IPS-15b (cell line): Measurements from ENCODE around the gene RBM43.
"Not testable (repeated sequence)": the region's sequence is repeated elsewhere in the genome, so short reads cannot be mapped to it uniquely, and the experiment has no call there.

ENCODE experiments used
- H3K27me3 ChIP-seq: one replicate; pipeline ENCODE4 v1.6.1; 2013; ENCODE audit warnings: low read length; ENCODE audit not compliant: control insufficient read depth, insufficient read depth
- H3K36me3 ChIP-seq: one replicate; pipeline ENCODE4 v1.6.1; 2013; ENCODE audit warnings: low read length; ENCODE audit not compliant: control insufficient read depth, insufficient read depth
- H3K4me1 ChIP-seq: one replicate; pipeline ENCODE4 v1.6.1; 2013; ENCODE audit warnings: mild to moderate bottlenecking, low read length; ENCODE audit not compliant: control insufficient read depth, insufficient read depth
- H3K4me3 ChIP-seq: one replicate; pipeline ENCODE4 v1.5.1; 2013; ENCODE audit warnings: low read depth, low read length
- H3K9ac ChIP-seq: one replicate; pipeline ENCODE4 v1.6.1; 2013; ENCODE audit warnings: low read depth, mild to moderate bottlenecking, low read length
- H3K9me3 ChIP-seq: one replicate; pipeline ENCODE4 v1.6.1; 2013; ENCODE audit warnings: mild to moderate bottlenecking, low read length; ENCODE audit not compliant: control insufficient read depth, insufficient read depth

RBM43 gene

DNA sequence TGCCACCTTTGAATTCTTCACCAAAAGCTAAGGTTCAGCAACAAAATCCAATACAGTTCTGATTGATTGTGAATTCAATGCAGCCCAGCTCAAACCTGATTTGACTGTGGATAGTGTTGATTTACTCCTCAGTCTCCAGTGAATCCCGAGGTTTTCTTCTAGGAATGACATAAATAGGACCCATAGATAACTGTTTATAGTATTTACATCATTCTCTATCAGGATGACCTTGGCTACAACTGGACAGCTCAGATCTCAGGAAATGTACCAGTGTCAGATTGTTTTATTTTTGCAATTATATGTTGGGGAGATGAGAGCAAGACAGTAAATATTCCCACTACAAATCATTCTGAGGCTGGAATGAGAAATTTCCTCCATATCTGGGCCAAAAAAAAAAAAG lies 21.2 kb downstream of the RBM43 start:
- Histone ChIP-seq H3K9me3 (no peaks in the 10 kb centered on the region), H3K9ac (no peak overlapping the region), H3K4me3 (no peak overlapping the region), H3K36me3 (no peaks in the 10 kb centered on the region), H3K4me1 (no peaks in the 10 kb centered on the region), H3K27me3 (no peaks in the 10 kb centered on the region)

DNA sequence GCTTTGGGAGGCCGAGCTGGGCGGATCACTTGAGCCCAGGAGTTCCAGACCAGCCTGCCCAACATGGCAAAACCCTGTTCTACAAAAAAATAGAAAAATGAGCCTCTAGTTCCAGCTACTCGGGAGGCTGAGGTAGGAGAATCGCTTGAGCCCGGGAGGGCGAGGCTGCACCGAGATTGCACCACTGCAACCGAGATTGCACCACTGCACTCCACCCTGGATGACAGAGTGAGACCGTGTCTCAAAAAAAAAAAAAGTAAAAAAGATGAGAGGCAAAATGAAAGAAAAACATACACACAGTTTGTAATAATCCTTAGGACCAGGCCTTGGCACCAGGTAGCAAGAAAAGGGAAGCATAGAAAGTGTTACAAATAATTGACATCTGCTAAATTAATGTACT lies 22.0 kb downstream of the RBM43 start:
- no peaks in the 10 kb centered on the region for H3K9me3 ChIP-seq
- H3K27me3 ChIP-seq: no peaks in the 10 kb centered on the region
- H3K36me3 ChIP-seq: no peaks in the 10 kb centered on the region
- H3K4me1 ChIP-seq: no peaks in the 10 kb centered on the region
- no peak overlapping the region for H3K4me3 ChIP-seq
- no peak overlapping the region for H3K9ac ChIP-seq

DNA sequence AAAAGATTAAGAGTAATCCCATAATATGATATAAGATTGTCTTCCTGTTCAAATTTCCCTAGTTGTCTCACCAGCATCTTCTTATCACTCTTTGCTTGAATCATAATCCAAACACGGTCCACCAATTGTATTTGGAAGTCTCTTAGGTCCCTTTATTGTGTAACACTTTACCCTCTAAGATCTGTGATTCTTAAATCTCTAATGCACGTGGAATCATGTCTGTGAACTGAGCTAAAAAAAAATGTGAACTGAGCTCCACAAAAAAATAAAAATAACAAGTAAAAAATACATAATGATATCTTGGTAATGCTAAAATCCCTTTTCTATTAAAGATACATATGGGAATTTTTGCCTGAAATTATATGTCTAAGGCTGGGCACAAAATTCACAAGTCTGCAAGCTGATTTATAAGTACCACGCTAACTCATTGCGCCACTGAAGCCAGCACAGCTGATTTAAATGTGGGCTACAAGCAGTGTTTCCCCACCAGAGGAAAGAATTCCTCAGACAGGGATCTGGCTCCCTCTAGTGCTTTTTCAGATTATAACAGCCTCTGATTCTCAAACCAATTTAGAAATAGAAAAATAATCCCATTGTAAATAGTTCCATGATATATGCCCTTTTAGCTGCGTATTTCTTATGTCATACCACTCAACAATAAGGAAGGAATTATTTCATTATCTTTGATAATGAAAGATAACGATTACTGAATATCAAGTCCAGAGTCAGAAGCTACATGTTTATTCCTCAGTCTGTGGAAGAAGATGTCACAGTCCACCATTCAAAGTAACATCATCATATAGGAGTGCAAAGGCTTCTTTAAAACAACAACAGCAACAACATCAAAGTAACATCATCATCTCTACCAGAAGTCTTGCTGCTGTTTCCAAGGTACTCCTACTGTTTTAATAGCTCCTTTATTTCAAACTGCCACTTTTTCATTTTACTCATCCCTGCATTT lies 22.9 kb downstream of the RBM43 start:
- Histone ChIP-seq H3K4me1 (no peaks in the 10 kb centered on the region), H3K9ac (no peak overlapping the region), H3K36me3 (no peaks in the 10 kb centered on the region), H3K9me3 (no peaks in the 10 kb centered on the region), H3K27me3 (no peaks in the 10 kb centered on the region), H3K4me3 (no peak overlapping the region)

DNA sequence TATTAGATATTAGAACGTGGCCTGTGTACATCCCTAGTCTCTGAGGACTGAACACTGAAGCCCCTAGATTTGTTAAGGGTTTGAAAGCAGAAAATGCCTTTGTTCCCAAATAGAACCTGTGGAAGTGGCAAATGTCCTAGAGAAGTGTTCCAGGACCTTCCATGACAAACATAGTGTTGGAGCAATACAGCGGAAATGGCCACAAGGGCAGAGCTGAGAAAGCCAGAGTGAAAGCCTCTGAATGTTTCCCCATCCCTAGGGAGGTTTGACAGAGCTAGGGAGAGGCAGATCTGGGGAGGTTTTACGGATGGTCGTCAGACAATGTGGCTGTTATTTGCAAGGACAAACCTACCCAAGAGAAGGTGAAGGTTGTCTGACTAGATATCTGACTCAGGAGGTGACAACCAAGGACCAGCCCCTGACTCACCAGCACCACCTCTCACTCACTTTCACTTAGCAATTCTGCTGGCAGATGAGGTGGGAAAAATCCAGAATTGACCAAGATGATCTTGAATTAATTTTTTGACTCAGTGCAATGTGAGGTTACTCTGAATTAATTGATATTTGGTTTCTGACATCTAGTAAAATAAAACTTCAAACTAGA lies 24.1 kb downstream of the RBM43 start:
- H3K4me1 ChIP-seq: no peaks in the 10 kb centered on the region
- H3K9ac ChIP-seq: no peak overlapping the region
- no peaks in the 10 kb centered on the region for H3K27me3 ChIP-seq
- no peak overlapping the region for H3K4me3 ChIP-seq
- no peaks in the 10 kb centered on the region for H3K9me3 ChIP-seq
- H3K36me3 ChIP-seq: no peaks in the 10 kb centered on the region

DNA sequence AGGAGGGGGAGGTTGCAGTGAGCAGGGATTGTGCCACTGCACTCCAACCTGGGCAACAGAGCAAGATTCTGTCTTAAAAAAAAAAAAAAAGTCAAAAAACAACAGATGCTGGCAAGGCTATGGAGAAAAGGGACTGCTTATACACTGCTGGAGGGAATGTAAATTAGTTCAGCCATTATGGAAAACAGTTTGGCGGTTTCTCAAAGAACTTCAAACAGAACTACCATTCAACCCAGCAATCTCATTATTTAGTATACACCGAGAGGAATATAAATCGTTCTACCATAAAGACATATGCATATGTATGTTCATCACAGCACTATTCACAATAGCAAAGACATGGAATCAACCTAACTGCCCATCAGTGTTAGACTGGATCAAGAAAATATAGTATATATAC lies 27.9 kb downstream of the RBM43 start:
- H3K9me3 ChIP-seq, H3K4me1 ChIP-seq, H3K27me3 ChIP-seq, H3K36me3 ChIP-seq, H3K4me3 ChIP-seq, H3K9ac ChIP-seq: not testable (repeated sequence)

DNA sequence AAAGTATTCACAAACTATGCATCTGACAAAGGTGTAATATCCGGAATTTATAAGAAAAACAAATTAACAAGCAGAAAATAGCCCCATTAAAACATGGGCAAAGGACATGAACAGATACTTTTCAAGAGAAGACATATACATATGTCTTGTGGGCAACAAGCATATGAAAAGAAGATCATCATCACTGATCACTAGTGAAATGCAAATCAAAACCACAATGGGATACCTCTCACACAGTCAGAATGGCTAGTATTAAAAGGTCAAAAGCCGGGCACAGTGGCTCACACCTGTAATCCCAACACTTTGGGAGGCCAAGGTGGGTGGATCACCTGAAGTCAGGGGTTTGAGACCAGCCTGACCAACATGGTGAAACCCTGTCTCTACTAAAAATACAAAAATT lies 28.4 kb downstream of the RBM43 start:
- not testable (repeated sequence) for H3K9me3 ChIP-seq, H3K36me3 ChIP-seq, H3K9ac ChIP-seq, H3K27me3 ChIP-seq, H3K4me1 ChIP-seq, H3K4me3 ChIP-seq

DNA sequence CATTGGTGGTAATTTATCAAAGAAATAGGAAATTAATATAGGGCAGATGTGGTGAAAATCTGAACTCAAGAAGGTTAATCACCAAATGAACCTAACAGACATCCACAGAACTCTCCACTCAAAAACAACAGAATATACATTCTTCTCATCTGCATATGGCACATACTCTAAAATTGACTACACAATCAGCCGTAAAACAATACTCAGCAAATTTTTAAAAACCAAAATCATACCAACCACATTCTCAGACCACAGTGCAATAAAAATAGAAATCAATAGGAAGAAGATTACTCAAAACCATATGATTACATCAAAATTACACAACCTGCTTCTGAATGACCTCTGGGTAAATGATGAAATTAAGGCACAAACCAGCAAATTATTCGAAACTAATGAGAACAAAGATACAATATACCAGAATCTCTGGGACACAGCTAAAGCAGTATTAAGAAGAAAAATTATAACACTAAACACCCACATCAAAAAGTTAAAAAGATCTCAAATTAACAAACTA lies 31.0 kb downstream of the RBM43 start:
- no peaks in the 10 kb centered on the region for H3K4me1 ChIP-seq
- H3K27me3 ChIP-seq: no peaks in the 10 kb centered on the region
- no peaks in the 10 kb centered on the region for H3K36me3 ChIP-seq
- no peaks in the 10 kb centered on the region for H3K9me3 ChIP-seq
- no peak overlapping the region for H3K9ac ChIP-seq
- H3K4me3 ChIP-seq: no peak overlapping the region

DNA sequence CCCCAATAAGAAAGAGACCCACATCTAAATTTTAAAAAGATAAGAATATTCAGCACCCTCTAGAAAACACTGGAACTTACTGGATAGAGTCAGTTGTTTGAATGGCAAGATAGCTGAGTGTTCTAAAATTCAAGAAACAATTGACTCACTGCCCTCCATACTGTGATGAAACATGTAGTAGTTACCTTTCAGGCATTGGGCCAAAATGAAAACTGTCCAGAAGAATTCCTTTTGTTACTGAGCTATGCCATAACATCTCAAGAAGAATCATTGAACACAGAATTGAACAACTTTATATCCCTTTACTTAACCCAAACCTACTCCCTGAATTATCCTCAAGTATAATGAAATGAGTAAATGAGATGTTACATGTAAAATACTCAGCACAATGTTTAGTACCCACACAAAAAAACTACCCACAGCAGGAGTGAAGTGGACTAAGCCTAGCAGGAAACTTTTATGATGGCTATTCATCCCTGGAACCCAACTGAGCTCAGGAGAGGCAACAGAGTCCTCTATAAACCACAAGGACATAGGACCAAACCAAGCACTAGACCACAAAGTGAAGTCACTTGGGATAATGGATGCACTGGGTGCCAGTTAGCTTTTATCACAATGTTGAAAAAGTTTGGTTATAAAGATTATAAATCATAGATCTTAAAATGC lies 32.7 kb downstream of the RBM43 start:
- H3K27me3 ChIP-seq: no peaks in the 10 kb centered on the region
- no peaks in the 10 kb centered on the region for H3K36me3 ChIP-seq
- no peaks in the 10 kb centered on the region for H3K9me3 ChIP-seq
- no peak overlapping the region for H3K9ac ChIP-seq
- H3K4me3 ChIP-seq: no peak overlapping the region
- H3K4me1 ChIP-seq: no peaks in the 10 kb centered on the region

DNA sequence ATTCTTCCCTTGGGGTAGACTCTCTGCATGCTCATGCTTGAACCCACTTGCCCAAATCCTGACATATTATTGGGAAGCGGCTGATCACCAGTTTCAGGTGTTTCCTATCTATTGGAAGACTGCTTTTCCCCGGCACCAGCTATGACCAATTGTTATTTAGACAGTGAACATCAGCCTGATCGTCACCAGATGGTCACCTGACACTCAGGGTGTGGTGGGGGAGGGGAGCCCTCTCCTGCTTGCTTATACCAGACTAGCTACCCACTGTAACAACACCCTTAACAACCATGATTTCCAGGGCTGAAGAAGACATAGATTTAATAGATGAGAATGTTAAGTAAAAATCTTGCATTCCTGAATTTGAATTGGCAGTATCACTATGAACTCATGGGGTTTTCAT lies 44.3 kb downstream of the RBM43 start:
- H3K27me3 ChIP-seq: no peaks in the 10 kb centered on the region
- peaks cover 4% of the 10 kb centered on the region for H3K4me1 ChIP-seq
- no peaks in the 10 kb centered on the region for H3K36me3 ChIP-seq
- no peaks in the 10 kb centered on the region for H3K9me3 ChIP-seq
- no peak overlapping the region for H3K9ac ChIP-seq
- no peak overlapping the region for H3K4me3 ChIP-seq

DNA sequence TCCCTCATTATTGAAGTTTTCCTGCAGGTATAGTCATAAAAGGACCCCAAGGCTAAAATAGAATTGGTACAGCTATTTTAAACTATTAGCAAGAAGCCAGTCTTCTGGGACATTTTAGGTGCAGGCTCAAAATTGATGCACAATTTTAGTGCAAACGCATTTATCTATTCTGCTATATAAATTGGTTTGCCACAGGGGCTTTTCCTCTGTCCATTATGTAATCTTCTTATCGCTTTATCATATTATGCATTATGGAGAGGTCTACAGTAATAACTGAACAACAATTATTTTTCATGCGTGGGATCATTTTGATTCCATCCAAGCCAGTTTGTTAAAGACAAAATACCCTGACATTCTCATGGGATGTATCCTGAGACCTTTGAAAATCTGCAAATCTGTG lies 54.6 kb downstream of the RBM43 start:
- H3K4me1 ChIP-seq: no peaks in the 10 kb centered on the region
- H3K9me3 ChIP-seq: no peaks in the 10 kb centered on the region
- no peak overlapping the region for H3K9ac ChIP-seq
- no peaks in the 10 kb centered on the region for H3K36me3 ChIP-seq
- H3K27me3 ChIP-seq: no peaks in the 10 kb centered on the region
- no peak overlapping the region for H3K4me3 ChIP-seq

DNA sequence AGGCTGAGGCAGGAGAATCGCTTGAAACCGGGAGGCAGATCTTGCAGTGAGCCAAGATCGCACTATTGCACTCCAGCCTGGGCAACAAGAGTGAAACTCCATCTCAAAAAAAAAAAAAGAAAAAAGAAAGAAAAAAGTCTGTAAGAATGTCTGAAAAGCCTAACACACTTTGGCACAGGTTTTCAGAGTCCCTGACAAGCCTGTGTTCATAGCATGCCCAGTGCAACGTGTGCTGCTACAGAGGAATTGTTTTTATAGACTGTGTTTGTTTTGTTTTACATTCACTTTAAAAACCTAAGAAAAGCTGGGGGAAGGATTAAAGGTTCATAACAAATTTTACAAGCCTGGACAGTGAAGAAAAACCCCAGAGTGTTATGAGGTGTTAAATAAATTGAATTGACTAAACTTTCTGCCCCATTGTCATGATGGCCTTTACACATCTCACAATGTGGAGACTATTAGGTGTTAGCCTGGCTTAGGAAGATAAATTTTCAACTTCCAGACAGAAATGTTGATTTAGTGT lies 55.2 kb downstream of the RBM43 start:
- Histone ChIP-seq H3K27me3 (no peaks in the 10 kb centered on the region), H3K4me1 (no peaks in the 10 kb centered on the region), H3K36me3 (no peaks in the 10 kb centered on the region), H3K9ac (no peak overlapping the region), H3K9me3 (no peaks in the 10 kb centered on the region), H3K4me3 (no peak overlapping the region)
